Measurements from ENCODE around the gene COPB1.

Gene COPB1

DNA sequence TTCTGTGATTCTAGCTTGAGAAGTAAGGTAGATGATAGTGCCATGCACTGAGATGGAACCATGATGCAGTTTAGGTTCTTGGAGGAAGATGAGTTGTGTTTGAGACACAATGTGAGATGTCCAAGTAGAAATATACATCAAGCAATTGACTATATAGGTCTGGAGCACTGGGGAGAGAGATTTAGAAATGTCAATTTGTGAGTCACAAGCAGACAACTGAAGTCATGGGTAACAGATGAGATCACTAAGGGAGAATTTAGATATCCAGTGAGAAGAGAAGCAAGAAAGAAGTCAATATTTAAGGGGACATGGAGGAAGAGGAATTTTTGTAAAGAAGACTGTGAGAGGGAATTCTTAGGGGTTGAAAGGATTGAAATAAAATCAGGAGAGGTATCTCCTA lies 75.5 kb downstream of the COPB1 start:
- Histone ChIP-seq H3K27ac (ENCODE audit: low read depth, low read length) (no peak overlapping the region), H3K4me3 (ENCODE audit: low read length) (no peak overlapping the region)

DNA sequence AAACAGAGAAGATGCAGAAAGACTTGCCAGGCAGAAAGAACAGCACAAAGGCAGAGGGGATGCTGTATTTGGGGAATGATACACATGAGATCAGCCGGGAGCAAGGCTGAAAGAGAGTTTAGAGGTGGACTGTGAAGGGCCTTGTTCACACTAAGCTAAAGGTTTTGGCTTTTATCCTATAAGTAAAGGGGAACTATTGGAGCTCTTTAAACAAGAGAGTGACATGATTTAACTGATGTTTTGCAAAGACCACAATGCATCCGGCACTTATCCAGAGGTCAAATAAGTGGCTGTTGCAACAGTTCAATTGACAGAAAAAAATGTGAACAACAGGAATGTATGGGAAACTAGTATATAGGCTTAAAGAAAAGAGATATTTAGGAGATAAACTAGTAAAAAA lies 76.0 kb downstream of the COPB1 start:
- Histone ChIP-seq H3K4me3 (ENCODE audit: low read length) (no peak overlapping the region), H3K36me3 (ENCODE audit: insufficient read depth, low read length) (no peaks in the 10 kb centered on the region), H3K4me1 (ENCODE audit: insufficient read depth, low read length) (peaks cover 26% of the 10 kb centered on the region), H3K9ac (ENCODE audit: low read depth, low read length) (no peak overlapping the region), H3K9me3 (ENCODE audit: insufficient read depth, low read depth, low read length) (no peaks in the 10 kb centered on the region), H3K27me3 (ENCODE audit: insufficient read depth, low read length) (no peaks in the 10 kb centered on the region), H3K27ac (ENCODE audit: low read depth, low read length) (no peak overlapping the region)
- WGBS = 92% methylated on average over 2 of the region's 2 CpGs

More for the DNA sequence above, 75.5 kb downstream of the COPB1 start:
- Histone ChIP-seq H3K4me1 (ENCODE audit: insufficient read depth, low read length) (peaks cover 26% of the 10 kb centered on the region), H3K27me3 (ENCODE audit: insufficient read depth, low read length) (no peaks in the 10 kb centered on the region), H3K36me3 (ENCODE audit: insufficient read depth, low read length) (no peaks in the 10 kb centered on the region), H3K9ac (ENCODE audit: low read depth, low read length) (no peak overlapping the region), H3K9me3 (ENCODE audit: insufficient read depth, low read depth, low read length) (no peaks in the 10 kb centered on the region)

DNA sequence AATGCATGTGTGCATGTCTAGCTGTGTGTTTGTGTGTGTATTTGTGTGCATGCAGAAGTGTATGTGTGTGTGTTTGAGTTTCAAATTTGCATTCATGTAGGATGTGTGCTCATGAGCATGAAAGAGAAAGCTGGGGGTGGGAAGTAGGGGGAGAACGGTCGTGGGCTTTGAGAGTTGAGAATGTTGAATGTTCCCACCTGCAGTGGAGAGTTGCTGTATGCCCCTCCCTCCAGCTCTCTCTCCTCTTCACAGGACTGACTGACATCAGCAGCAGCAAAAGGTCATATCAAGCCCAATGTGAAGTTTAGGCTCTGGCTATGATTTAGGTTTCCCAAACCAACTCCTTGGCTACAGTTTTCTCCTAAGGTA lies 76.8 kb downstream of the COPB1 start:
- Histone ChIP-seq H3K4me1 (ENCODE audit: insufficient read depth, low read length) (peaks cover 26% of the 10 kb centered on the region), H3K9ac (ENCODE audit: low read depth, low read length) (peak overlapping the region; percentile 48; the same call in 1 of the 2 replicates), H3K27me3 (ENCODE audit: insufficient read depth, low read length) (no peaks in the 10 kb centered on the region), H3K27ac (ENCODE audit: low read depth, low read length) (peak overlapping the region; percentile 43), H3K36me3 (ENCODE audit: insufficient read depth, low read length) (no peaks in the 10 kb centered on the region), H3K4me3 (ENCODE audit: low read length) (peak overlapping the region; percentile 20; the same call in 1 of the 2 replicates), H3K9me3 (ENCODE audit: insufficient read depth, low read depth, low read length) (no peaks in the 10 kb centered on the region)
- 29% methylated on average over 1 of the region's 2 CpGs for WGBS

GRCh38 chr11:14422052-14422813 lies 77.4 kb downstream of the COPB1 start:
- WGBS = 24% methylated on average over 14 of the region's 15 CpGs
- peaks cover 26% of the 10 kb centered on the region for H3K4me1 ChIP-seq (ENCODE audit: insufficient read depth, low read length)
- H3K27ac ChIP-seq (ENCODE audit: low read depth, low read length) = peak overlapping the region; percentile 44
- H3K36me3 ChIP-seq (ENCODE audit: insufficient read depth, low read length) = no peaks in the 10 kb centered on the region
- peak overlapping the region; percentile 20; the same call in 1 of the 2 replicates for H3K4me3 ChIP-seq (ENCODE audit: low read length)
- no peaks in the 10 kb centered on the region for H3K9me3 ChIP-seq (ENCODE audit: insufficient read depth, low read depth, low read length)
- H3K27me3 ChIP-seq (ENCODE audit: insufficient read depth, low read length) = no peaks in the 10 kb centered on the region
- H3K9ac ChIP-seq (ENCODE audit: low read depth, low read length) = peak overlapping the region; percentile 48; the same call in 1 of the 2 replicates

GRCh38 chr11:14420223-14420622 lies 79.4 kb downstream of the COPB1 start:
- 93% methylated on average over 3 of the region's 3 CpGs for WGBS
- Histone ChIP-seq H3K9me3 (ENCODE audit: insufficient read depth, low read depth, low read length) (no peaks in the 10 kb centered on the region), H3K36me3 (ENCODE audit: insufficient read depth, low read length) (no peaks in the 10 kb centered on the region), H3K27ac (ENCODE audit: low read depth, low read length) (no peak overlapping the region), H3K27me3 (ENCODE audit: insufficient read depth, low read length) (no peaks in the 10 kb centered on the region), H3K9ac (ENCODE audit: low read depth, low read length) (no peak overlapping the region), H3K4me3 (ENCODE audit: low read length) (no peak overlapping the region), H3K4me1 (ENCODE audit: insufficient read depth, low read length) (peaks cover 21% of the 10 kb centered on the region)

DNA sequence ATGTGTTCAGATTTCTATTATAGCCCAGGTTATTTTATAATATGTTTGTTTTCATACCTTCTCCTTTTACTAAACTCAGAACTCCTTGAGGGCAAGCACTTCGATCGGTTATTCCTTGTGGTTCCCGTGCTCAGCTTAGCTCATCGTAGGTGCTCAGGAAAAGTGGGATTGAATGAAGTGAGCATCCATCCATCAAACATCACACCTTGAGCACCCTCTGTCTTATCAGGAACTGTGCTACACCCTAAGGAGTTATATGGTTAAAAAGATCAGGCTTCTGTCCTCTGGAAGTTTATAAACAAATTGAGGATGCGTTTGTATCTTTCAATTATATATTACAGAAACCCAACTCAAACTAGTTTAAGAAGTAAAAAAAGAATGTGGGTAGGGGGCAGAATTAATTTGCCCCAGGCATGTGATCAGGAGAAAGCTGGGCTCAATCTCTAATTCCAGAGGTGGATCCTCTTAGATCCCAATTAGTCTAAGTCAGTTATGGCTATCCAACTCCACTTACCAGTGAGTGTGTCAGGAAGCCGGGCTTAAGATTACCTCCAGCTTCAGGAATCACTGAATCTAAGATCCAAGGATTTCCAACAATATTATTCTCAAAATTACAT lies 80.7 kb downstream of the COPB1 start:
- no peaks in the 10 kb centered on the region for H3K27me3 ChIP-seq (ENCODE audit: insufficient read depth, low read length)
- no peaks in the 10 kb centered on the region for H3K36me3 ChIP-seq (ENCODE audit: insufficient read depth, low read length)
- H3K9me3 ChIP-seq (ENCODE audit: insufficient read depth, low read depth, low read length) = no peaks in the 10 kb centered on the region
- no peak overlapping the region for H3K9ac ChIP-seq (ENCODE audit: low read depth, low read length)
- no peak overlapping the region for H3K27ac ChIP-seq (ENCODE audit: low read depth, low read length)
- 79% methylated on average over 1 of the region's 6 CpGs for WGBS
- H3K4me1 ChIP-seq (ENCODE audit: insufficient read depth, low read length) = peaks cover 27% of the 10 kb centered on the region
- no peak overlapping the region for H3K4me3 ChIP-seq (ENCODE audit: low read length)

DNA sequence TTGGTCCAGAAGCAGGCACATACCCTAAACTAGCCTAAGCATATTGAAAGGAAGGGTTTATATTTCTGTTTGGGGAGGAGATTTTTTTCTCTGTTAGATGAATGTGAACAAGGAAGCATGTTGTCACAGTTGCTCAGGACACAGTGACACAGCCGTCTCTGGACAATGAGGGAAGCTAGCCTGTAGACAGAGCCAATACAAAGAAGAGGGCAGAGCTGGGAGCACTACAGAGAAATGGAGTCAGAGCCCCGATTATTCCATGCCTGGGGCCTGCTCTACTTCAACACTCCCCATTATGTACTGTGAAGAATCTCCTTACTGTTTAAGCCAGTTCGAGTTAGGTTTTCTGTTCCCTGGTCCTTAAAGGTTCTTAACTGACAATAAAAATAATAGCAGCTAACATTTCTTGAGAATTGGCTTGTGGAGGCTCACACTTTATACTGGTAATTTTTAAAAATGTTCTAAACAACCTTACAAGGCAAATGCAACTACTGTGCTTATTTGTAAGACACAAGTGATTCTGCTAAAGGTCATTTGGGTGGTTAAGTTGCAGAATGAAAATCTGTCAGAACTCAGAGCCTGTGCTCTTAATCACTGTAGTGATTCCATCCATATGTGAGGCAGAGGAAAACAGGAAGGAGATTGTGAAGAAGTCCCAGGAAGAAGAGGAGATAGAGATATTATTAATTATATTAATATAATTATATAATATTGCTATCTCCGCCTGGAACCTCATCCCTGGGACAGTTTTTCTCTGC lies 81.8 kb downstream of the COPB1 start:
- Histone ChIP-seq H3K27me3 (ENCODE audit: insufficient read depth, low read length) (no peaks in the 10 kb centered on the region), H3K36me3 (ENCODE audit: insufficient read depth, low read length) (no peaks in the 10 kb centered on the region), H3K4me3 (ENCODE audit: low read length) (no peak overlapping the region), H3K9me3 (ENCODE audit: insufficient read depth, low read depth, low read length) (no peaks in the 10 kb centered on the region), H3K4me1 (ENCODE audit: insufficient read depth, low read length) (peaks cover 24% of the 10 kb centered on the region), H3K9ac (ENCODE audit: low read depth, low read length) (no peak overlapping the region), H3K27ac (ENCODE audit: low read depth, low read length) (no peak overlapping the region)
- 90% methylated on average over 4 of the region's 4 CpGs for WGBS

DNA sequence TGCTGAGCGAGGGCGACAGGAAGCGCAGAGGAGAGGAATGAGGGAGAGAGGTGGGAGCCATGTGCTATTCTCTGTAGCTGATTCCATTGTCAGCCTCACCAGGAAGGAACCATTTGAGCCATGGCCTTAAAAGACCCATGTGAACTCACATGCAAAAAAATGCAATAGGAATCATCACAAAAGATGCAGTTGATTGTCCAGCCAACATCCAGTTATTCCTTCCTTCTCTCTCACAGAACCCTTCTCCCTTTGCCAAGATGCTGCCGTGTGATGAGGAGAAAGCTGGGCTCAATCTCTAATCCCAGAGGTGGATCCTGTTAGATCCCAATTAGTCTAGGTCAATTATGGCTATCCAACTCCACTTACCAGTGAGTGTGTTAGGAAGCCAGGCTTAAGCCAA lies 82.4 kb downstream of the COPB1 start:
- Histone ChIP-seq H3K4me3 (ENCODE audit: low read length) (no peak overlapping the region), H3K9ac (ENCODE audit: low read depth, low read length) (no peak overlapping the region), H3K36me3 (ENCODE audit: insufficient read depth, low read length) (no peaks in the 10 kb centered on the region), H3K9me3 (ENCODE audit: insufficient read depth, low read depth, low read length) (no peaks in the 10 kb centered on the region), H3K4me1 (ENCODE audit: insufficient read depth, low read length) (peaks cover 19% of the 10 kb centered on the region), H3K27ac (ENCODE audit: low read depth, low read length) (no peak overlapping the region), H3K27me3 (ENCODE audit: insufficient read depth, low read length) (no peaks in the 10 kb centered on the region)
- 92% methylated on average over 4 of the region's 4 CpGs for WGBS

DNA sequence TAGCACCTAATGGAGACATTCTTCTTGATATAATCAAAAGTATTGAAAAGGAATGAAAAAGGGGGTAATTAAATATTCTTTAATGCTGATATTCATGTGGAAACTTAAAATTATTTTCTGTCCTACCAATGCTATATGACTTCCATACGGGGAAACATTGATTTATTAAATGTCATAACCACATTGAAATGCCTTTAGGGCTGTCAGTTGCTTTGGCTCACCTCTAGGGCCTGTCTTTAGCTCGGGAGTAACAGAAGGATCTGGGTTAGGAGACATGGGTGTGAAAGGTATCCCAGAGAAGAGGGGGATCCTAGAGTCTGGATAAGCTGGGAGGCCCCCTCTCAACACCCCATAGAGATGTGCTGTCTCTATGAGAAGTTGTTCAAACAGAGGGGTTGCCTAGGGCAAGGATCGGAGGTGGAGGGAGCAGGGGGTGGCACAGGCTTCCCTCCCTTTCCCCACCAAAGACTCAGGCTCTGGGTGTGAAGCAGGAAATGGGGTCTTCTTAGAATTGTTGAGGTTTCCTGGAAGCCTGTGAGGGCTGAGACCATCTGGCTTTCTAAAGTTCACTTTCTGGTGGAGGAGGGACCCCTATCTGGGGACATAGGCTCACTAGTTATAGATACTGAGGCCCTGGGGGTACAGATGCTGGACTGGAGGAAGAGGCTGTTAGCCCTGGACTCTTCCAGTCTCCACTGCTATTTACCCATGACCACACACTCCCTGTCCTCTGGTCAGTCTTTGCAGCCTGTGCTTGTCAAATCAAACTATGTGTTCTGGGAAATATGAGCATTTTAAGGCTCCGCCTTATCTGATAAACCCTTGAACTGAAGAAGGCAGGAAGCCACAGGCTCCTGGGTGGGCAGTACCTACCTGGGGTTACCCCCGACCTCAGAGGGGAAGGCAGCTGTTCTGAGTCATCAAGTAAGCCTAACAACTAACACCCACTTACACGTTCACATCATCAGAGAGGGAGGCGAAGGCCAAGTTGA lies 84.8 kb downstream of the COPB1 start:
- WGBS = 69% methylated on average over 6 of the region's 7 CpGs
- H3K9me3 ChIP-seq (ENCODE audit: insufficient read depth, low read depth, low read length) = no peaks in the 10 kb centered on the region
- no peaks in the 10 kb centered on the region for H3K27me3 ChIP-seq (ENCODE audit: insufficient read depth, low read length)
- no peak overlapping the region for H3K9ac ChIP-seq (ENCODE audit: low read depth, low read length)
- H3K27ac ChIP-seq (ENCODE audit: low read depth, low read length) = no peak overlapping the region
- no peaks in the 10 kb centered on the region for H3K36me3 ChIP-seq (ENCODE audit: insufficient read depth, low read length)
- no peak overlapping the region for H3K4me3 ChIP-seq (ENCODE audit: low read length)
- H3K4me1 ChIP-seq (ENCODE audit: insufficient read depth, low read length) = peaks cover 27% of the 10 kb centered on the region

DNA sequence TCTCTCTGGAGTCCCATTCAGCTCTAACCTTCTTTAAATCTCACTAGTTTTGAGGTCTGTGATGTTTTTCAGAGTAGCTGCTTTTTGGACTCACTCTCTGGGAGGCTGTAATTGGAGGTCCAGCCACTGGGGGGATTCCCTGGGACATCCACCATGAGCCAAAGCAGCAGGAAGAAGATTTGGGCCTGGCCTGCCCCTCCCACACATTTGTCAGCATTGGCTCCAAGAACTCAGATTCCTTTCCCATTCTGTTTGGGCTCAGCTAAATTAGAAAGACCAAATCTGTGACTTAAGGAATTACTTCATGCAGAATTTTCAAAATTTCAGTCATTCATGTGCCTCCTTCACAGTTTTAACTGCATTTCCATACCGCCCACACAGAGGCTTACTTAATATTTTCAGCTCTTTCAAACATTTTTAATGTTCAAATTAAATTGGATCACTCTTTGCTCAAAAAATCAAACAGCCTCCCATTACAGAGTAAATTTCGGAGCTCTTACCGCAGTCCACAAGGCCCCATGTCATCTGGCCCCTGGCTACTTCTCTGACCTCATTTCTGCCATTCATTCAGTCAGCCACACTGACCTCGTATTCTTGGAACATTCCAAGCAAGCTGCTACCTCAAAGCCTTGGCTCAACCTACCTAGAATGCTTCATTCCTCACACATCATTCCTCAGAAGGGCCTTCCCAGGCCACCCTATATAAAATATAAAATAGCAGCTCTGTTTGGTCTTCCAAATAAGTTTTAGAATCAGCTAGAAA lies 86.1 kb downstream of the COPB1 start:
- Histone ChIP-seq H3K9ac (ENCODE audit: low read depth, low read length) (no peak overlapping the region), H3K27ac (ENCODE audit: low read depth, low read length) (no peak overlapping the region), H3K4me3 (ENCODE audit: low read length) (no peak overlapping the region), H3K9me3 (ENCODE audit: insufficient read depth, low read depth, low read length) (no peaks in the 10 kb centered on the region), H3K4me1 (ENCODE audit: insufficient read depth, low read length) (peaks cover 40% of the 10 kb centered on the region), H3K27me3 (ENCODE audit: insufficient read depth, low read length) (no peaks in the 10 kb centered on the region), H3K36me3 (ENCODE audit: insufficient read depth, low read length) (no peaks in the 10 kb centered on the region)
- WGBS = 72% methylated on average over 4 of the region's 4 CpGs

Data from HUES64 (cell line).